Astrocyte of the spinal cord (primary cell): ENCODE data around the gene TMEM132D.

Experiments
- DNase-seq: peaks from one replicate; pipeline ENCODE4 v3.0.0; 2011; ENCODE audit warnings: low read depth, low spot score
- H3K4me3 ChIP-seq: 2 replicates; pipeline ENCODE4 v1.5.1; 2011; ENCODE audit warnings: low read depth, mild to moderate bottlenecking, low read length, moderate library complexity
- CTCF ChIP-seq: IDR thresholded peaks from 2 replicates; pipeline ENCODE4 v1.5.1; 2012; ENCODE audit warnings: low read depth, mild to moderate bottlenecking, low read length, inconsistent platforms
- in situ Hi-C: cut with HindIII; loops from 2 replicates; pipeline ENCODE4 v1.10.0; 2017; ENCODE audit warnings: low sequenced_read_pairs

Gene TMEM132D

GRCh38 chr12:129868575-129868974, 35.2 kb downstream of the TMEM132D start:
- H3K4me3 ChIP-seq: no peak overlapping the region
- no peak for DNase-seq
- no peak for TF ChIP-seq CTCF
- in situ Hi-C loops: no loop called here

- no peak overlapping the region for H3K4me3 ChIP-seq
- DNase-seq: no peak
- in situ Hi-C loops: no loop called here
- TF ChIP-seq CTCF: no peak
Measured at GRCh38 chr12:129863938-129864337, 39.9 kb downstream of the TMEM132D start.

- no peak overlapping the region for H3K4me3 ChIP-seq
- in situ Hi-C loops: no loop called here
- no peak for TF ChIP-seq CTCF
- no peak for DNase-seq
Measured at GRCh38 chr12:129862561-129863175, 41.2 kb downstream of the TMEM132D start.

GRCh38 chr12:129861951-129862350, 41.9 kb downstream of the TMEM132D start:
- H3K4me3 ChIP-seq: no peak overlapping the region
- no peak for DNase-seq
- no peak for TF ChIP-seq CTCF
- in situ Hi-C loops: no loop called here

GRCh38 chr12:129854591-129854990, 49.2 kb downstream of the TMEM132D start:
- in situ Hi-C loops: no loop called here
- no peak for TF ChIP-seq CTCF

GRCh38 chr12:129851296-129851695, 52.5 kb downstream of the TMEM132D start:
- no peak overlapping the region for H3K4me3 ChIP-seq
- TF ChIP-seq CTCF: no peak
- DNase-seq: no peak
- in situ Hi-C loops: no loop called here

More at GRCh38 chr12:129854591-129854990, 49.2 kb downstream of the TMEM132D start:
- H3K4me3 ChIP-seq: no peak overlapping the region
- no peak for DNase-seq
